Heart right ventricle (tissue), 16 donors: Measurements from ENCODE around the gene EEPD1. TPM values are rescaled to one million over a fixed set of nuclear protein-coding genes. Genes with fewer than 3 reads are reported as not detected.

Source experiments
- ATAC-seq, 8 donors: fragments of 200-7000 bp; cut with Tn5 transposase; one replicate each; pipeline ENCODE4 v1.9.1; 2020; ENCODE audit warnings: mild to moderate bottlenecking in 8 of 8, moderate library complexity in 8 of 8, moderate number of reproducible peaks in 1 of 8
- DNase-seq, 2 donors: peaks; one replicate each; pipeline ENCODE4 v3.0.0-alpha.2; 2020
- H3K27ac ChIP-seq, 10 donors: fragments of 200-600 bp; sonication (generic) in 2 of 10; one replicate each; pipeline versions ENCODE4 v1.5.0 to v1.8.0; 2020 to 2022; ENCODE audit warnings: mild to moderate bottlenecking in 3 of 10
- H3K27me3 ChIP-seq, 7 donors: fragments of 200-600 bp; one replicate each; pipeline ENCODE4 v1.8.0; 2021 to 2022; ENCODE audit warnings: mild to moderate bottlenecking in 2 of 7
- H3K36me3 ChIP-seq, 9 donors: fragments of 200-600 bp; sonication (generic) in 1 of 9; one replicate each; pipeline versions ENCODE4 v1.5.0 to v1.8.0; 2020 to 2022; ENCODE audit warnings: mild to moderate bottlenecking in 2 of 9
- H3K4me1 ChIP-seq, 9 donors: fragments of 200-600 bp; sonication (generic) in 1 of 9; one replicate each; pipeline versions ENCODE4 v1.5.0 to v1.8.0; 2020 to 2022; ENCODE audit warnings: mild to moderate bottlenecking in 4 of 9
- H3K4me3 ChIP-seq, 10 donors: fragments of 200-600 bp; sonication (generic) in 2 of 10; one replicate each; pipeline versions ENCODE4 v1.5.0 to v1.8.0; 2020 to 2022; ENCODE audit warnings: mild to moderate bottlenecking in 7 of 10, moderate library complexity in 2 of 10
- H3K9me3 ChIP-seq, 11 donors: fragments of 200-600 bp in 10 of 11; sonication (generic) in 2 of 11; one replicate each; pipeline versions ENCODE4 v1.5.0 to v1.8.0; 2013 to 2022; ENCODE audit warnings: mild to moderate bottlenecking in 2 of 11, control low read depth in 1 of 11, moderate library complexity in 1 of 11
- WGBS, 2 donors: extraction: QIAGEN DNeasy Blood & Tissue Kit; methylation state at CpG; one replicate each; pipeline ENCODE4 v1.1.7; 2013; ENCODE audit warnings: inconsistent platforms in 1 of 2; 5-methylcytosine and 5-hydroxymethylcytosine counted together
- intact Hi-C, 10 donors: fragments of 100-400 bp; cut with DNase I; formaldehyde crosslinking; loops; one replicate each; pipeline versions ENCODE4 v1.11.1 to v1.14.2; 2022
- polyA plus RNA-seq, 2 donors: library from polyadenylated mRNA; stranded (reverse); fragments of 200-250 nt; gene quantifications; one replicate each; pipeline ENCODE4 v1.2.3, GENCODE V29; 2013
- total RNA-seq, 10 donors: library from RNA; stranded (reverse); fragmentation: NEBNext Ultra II Directional in 3 of 10; extraction: Animal tissue kit (Norgen Biotek cat#: 25700) in 3 of 10; gene quantifications; one replicate each; pipeline versions ENCODE4 v1.2.1 to v1.2.4, GENCODE V29; 2021 to 2023
- TF ChIP-seq, protein P1 (sequence below), 9 donors: fragments of 200-600 bp; sonication (generic) in 2 of 9; IDR thresholded peaks; one replicate each; pipeline versions ENCODE4 v1.5.0 to v1.8.0; 2021 to 2022; ENCODE audit warnings: antibody characterized with exemption in 9 of 9, mild to moderate bottlenecking in 5 of 9, moderate library complexity in 1 of 9
- donor health status: Arrhythmogenic right ventricular cardiomyopathy.
- donor health status: ischemic (EF 13 %, LVEDD 7.1; RV severe dilation, severe dysfunction).
- donor health status: healthy with polysubstance abuse.
- donor health status: DM: no; HTN: yes; CAD: no.
- donor health status: DM: no; HTN: no; CAD: no.
- donor health status: ischemic (EF 25% LVEDD 6.9; RV normal size, moderate dysfunction).
- donor health status: ischemic (EF 25% LVEDD 5.7; RV mildly dilated, moderate dysfunction).
- donor health status: healthy.
- donor health status: DM: yes; HTN: yes; CAD: no.
- donor health status: Ischemic cardiomyopathy.
- donor health status: ischemic (EF 35%, LVEDD 5.7; RV mildly dilated, moderate dysfunction).
- donor health status: nonischemic (EF 11% LVEDD 7.7; RV severe dilation, severe dysfunction).
- donor health status: DM: yes; HTN: yes; CAD: no.
- donor health status: PGD.
- donor health status: ischemic (EF 29% LVEDD 5.4; RV normal size, mild dysfunction).
- donor health status: nonischemic (EF 23%, LVEDD 6.1; RV moderate dilation, normal function).

The EEPD1 gene
- total and polyA plus RNA-seq, 12 donors: 6.1 to 15.2 (median 8.4) TPM

GRCh38 chr7:36186359-36187121 lies 33.5 kb downstream of the EEPD1 start:
- Histone ChIP-seq H3K27me3 (no peaks in the 10 kb centered on the region), H3K36me3 (no peaks in the 10 kb centered on the region), H3K4me1 (peaks cover 0 to 64% (median 26%) of the 10 kb centered on the region in 9 donors), H3K4me3 (no peak overlapping the region), H3K9me3 (no peaks in the 10 kb centered on the region), H3K27ac (no peak overlapping the region)
- TF ChIP-seq, protein P1, sequence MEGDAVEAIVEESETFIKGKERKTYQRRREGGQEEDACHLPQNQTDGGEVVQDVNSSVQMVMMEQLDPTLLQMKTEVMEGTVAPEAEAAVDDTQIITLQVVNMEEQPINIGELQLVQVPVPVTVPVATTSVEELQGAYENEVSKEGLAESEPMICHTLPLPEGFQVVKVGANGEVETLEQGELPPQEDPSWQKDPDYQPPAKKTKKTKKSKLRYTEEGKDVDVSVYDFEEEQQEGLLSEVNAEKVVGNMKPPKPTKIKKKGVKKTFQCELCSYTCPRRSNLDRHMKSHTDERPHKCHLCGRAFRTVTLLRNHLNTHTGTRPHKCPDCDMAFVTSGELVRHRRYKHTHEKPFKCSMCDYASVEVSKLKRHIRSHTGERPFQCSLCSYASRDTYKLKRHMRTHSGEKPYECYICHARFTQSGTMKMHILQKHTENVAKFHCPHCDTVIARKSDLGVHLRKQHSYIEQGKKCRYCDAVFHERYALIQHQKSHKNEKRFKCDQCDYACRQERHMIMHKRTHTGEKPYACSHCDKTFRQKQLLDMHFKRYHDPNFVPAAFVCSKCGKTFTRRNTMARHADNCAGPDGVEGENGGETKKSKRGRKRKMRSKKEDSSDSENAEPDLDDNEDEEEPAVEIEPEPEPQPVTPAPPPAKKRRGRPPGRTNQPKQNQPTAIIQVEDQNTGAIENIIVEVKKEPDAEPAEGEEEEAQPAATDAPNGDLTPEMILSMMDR (IDR thresholded peaks at IDR 0.05): no peak
- 85 to 89% methylated on average over 6 of the region's 6 CpGs for WGBS, 2 donors
- ATAC-seq (no peak), DNase-seq (no peak)
- intact Hi-C loops: no loop called here

GRCh38 chr7:36188266-36188665 lies 35.2 kb downstream of the EEPD1 start:
- Histone ChIP-seq H3K4me3 (no peak overlapping the region), H3K9me3 (no peaks in the 10 kb centered on the region), H3K27me3 (no peaks in the 10 kb centered on the region), H3K36me3 (no peaks in the 10 kb centered on the region), H3K27ac (no peak overlapping the region), H3K4me1 (peaks cover 0 to 66% (median 37%) of the 10 kb centered on the region in 9 donors)
- ATAC-seq: no peak
- intact Hi-C loops: no loop called here
- no peak for DNase-seq
- TF ChIP-seq, protein P1 (IDR thresholded peaks at IDR 0.05): no peak
- 77 to 78% methylated on average over 5 of the region's 5 CpGs for WGBS, 2 donors

DNA sequence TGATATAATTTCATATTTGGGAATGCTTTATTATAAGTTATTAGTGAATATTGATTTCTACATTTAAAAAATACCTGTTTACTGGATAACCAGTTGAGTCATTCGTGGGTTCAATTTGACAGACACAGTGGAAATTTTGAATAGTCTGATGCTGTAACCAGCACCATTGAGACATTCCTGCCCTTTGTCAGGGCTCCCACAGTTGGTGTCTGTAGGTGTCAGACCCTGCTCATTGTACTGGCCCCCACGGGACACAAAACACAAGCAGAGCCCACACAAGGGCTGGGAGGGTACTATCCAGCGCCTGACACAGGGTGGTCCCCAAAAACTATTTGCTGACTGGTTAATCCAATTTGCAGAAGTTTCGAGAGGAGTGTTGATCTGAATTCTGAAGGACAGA lies 35.9 kb downstream of the EEPD1 start:
- DNase-seq: no peak
- no peaks in the 10 kb centered on the region for H3K27me3 ChIP-seq

GRCh38 chr7:36190447-36191291 lies 37.6 kb downstream of the EEPD1 start:
- peaks cover 0 to 66% (median 42%) of the 10 kb centered on the region in 9 donors for H3K4me1 ChIP-seq
- H3K4me3 ChIP-seq: no peak overlapping the region
- H3K27ac ChIP-seq: peak overlapping the region in 3 of 10 donors; percentile 3 to 76 (median 16)
- H3K9me3 ChIP-seq: no peaks in the 10 kb centered on the region
- ATAC-seq (peak; percentile 52 to 79 (median 58)), DNase-seq (peak in 1 of 2 donors; percentile 26)
- no peaks in the 10 kb centered on the region for H3K27me3 ChIP-seq
- intact Hi-C loops: no loop called here
- TF ChIP-seq, protein P1 (IDR thresholded peaks at IDR 0.05): no peak
- no peaks in the 10 kb centered on the region for H3K36me3 ChIP-seq
- WGBS, 2 donors: 54 to 57% methylated on average over 5 of the region's 5 CpGs

More for the DNA sequence above, 35.9 kb downstream of the EEPD1 start:
- peaks cover 0 to 66% (median 41%) of the 10 kb centered on the region in 9 donors for H3K4me1 ChIP-seq
- H3K9me3 ChIP-seq: no peaks in the 10 kb centered on the region
- intact Hi-C loops: no loop called here
- no peak for ATAC-seq
- 86 to 88% methylated on average over 4 of the region's 4 CpGs for WGBS, 2 donors
- no peaks in the 10 kb centered on the region for H3K36me3 ChIP-seq
- no peak overlapping the region for H3K4me3 ChIP-seq
- TF ChIP-seq, protein P1 (IDR thresholded peaks at IDR 0.05): no peak
- H3K27ac ChIP-seq: no peak overlapping the region
